ENCODE results near the gene DPY19L3. TPM values are rescaled to one million over a fixed set of nuclear protein-coding genes. Genes with fewer than 3 reads are reported as not detected.

Gene DPY19L3
- total RNA-seq, 2 donors from 2014 or later: 13.4 to 13.8 TPM

- ATAC-seq (no peak), DNase-seq (no peak)
- intact Hi-C loops (cut with DNase I): no loop called here
Observed at GRCh38 chr19:32388393-32388855, 17.1 kb upstream of the DPY19L3 start.

- ATAC-seq: no peak
Observed at GRCh38 chr19:32392901-32393300, 12.7 kb upstream of the DPY19L3 start.

DNA sequence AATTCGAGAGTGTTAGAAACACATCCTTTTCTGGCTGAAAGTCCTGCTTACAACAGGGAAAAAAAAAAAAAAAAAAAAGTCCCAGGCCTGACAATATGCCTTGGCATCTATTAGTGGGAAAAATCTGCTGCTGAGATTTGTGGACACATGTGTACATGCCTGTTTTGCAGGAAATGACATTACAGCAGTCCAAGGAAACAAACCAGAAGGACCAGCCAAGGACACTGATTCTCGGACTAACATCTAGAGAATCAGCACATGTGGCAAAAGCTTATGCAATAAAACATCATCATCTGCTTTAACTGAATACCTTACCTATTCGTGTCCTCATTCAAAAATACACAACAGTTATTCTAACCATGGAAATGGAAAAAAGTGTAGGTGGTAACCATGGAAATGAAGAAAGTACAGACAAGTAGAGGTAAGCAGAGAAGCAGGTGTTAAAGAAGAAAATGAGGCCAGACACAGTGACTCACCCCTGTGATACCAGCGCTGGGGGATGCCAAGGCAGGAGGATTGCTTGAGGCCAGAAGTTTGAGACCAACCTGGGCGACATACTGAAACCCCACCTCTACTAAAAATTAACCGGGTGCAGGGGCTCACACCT lies 9.4 kb upstream of the DPY19L3 start:
- ATAC-seq: no peak
- DNase-seq: no peak
- intact Hi-C loops (cut with DNase I): no loop called here

More at GRCh38 chr19:32392901-32393300, 12.7 kb upstream of the DPY19L3 start:
- DNase-seq: no peak
- intact Hi-C loops (cut with DNase I): no loop called here

GRCh38 chr19:32397671-32398101 lies 7.9 kb upstream of the DPY19L3 start:
- ATAC-seq (no peak), DNase-seq (no peak)
- intact Hi-C loops (cut with DNase I): no loop called here

DNA sequence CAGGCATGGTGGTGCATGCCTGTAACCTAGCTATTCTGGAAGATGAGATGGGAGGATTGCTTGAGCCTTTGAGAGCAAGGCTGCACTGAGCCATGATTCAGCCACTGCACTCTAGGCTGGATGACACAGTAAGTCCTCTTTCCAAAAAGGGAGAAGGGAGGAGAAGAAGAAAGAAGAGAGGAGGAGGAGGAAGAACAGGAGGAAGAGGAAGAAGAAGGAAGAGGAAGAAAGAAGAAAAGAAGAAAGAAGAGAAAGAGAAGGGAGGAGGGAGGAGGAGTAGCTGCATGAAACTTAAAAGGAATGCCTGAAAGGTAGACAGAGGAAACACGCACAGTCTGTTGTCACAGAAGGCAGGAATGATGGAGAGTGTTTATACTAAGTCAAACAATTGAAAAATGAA lies 3.6 kb upstream of the DPY19L3 start:
- intact Hi-C loops (cut with DNase I): no loop called here
- DNase-seq (no peak), ATAC-seq (no peak)

- DNase-seq (no peak), ATAC-seq (no peak)
- intact Hi-C loops (cut with DNase I): no loop called here
Observed at GRCh38 chr19:32403291-32403995, 2.1 kb upstream of the DPY19L3 start.

DNA sequence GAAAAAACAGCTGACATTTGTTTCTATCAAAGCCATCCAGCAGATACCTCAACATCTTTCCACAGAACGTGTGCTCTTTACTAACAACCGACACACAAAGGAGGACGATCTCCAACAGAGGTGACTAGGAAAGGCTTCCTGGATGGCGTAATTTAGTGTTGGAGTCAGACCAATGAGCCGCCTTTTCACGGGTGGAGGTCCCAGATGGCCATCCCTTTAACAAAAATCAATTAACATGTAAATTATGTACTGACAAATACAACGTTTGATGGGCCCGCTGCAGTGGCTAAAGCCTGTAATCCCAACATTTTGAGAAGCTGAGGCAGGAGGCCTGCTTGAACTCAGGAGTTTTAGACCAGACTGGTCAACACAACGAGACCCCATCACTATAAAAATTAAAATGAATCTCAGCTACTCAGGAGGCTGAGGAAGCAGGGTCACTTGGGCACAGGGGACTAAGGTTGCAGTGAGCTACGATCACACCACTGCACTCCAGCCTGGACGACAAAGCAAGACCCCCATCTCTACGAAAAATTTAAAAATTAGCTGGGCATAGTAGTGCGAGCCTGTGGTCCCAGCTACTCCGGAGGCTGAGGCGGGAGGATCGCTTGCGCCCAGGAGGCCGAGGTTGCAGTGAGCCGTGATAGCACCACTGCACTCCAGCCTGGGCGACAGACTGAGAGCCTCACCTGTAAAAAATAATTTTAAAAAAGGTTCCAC lies 1.2 kb upstream of the DPY19L3 start:
- ATAC-seq (no peak), DNase-seq (no peak)
- intact Hi-C loops (cut with DNase I): loop anchor here in 1 of 2 donors (2.0 kb wide), 1 partner anchor 60 kb away; the partner anchor contains the start of gene ZNF507

- intact Hi-C loops (cut with DNase I): loop anchor here in 1 of 2 donors (2.0 kb wide), 1 partner anchor 60 kb away; the partner anchor contains the start of gene ZNF507
- DNase-seq (peak; percentile 67), ATAC-seq (peak; percentile 52 to 54)
Observed at GRCh38 chr19:32404933-32405430, 588 bp upstream of the DPY19L3 start.

- intact Hi-C loops (cut with DNase I): no loop called here
- no peak for ATAC-seq
Observed at GRCh38 chr19:32406161-32407003, 812 bp downstream of the DPY19L3 start.

GRCh38 chr19:32407004-32407992 lies 1.7 kb downstream of the DPY19L3 start:
- peak in 1 of 2 donors; percentile 33 for ATAC-seq
- intact Hi-C loops (cut with DNase I): no loop called here
- DNase-seq: peak; percentile 68

More at GRCh38 chr19:32406161-32407003, 812 bp downstream of the DPY19L3 start:
- DNase-seq: no peak

DNA sequence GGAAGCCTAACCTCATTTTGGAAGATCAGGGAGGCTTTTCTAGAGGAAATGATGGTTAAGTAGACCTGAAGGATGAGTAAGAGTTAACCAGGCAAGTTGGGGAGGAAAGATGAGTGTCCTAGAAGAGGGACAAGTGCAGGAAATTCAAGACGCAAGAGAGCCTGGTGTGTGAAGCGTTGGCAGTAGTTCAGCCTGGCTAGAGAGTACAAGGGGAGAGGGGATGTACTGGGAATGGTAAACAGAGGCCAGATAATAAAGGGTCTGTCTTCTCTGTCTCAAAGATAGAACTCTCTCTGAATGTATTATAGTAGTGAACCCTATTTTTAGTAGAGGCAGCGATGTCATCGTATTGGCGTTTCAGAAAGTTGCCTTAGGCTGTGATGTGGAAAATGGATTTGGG lies 9.7 kb downstream of the DPY19L3 start:
- intact Hi-C loops (cut with DNase I): no loop called here
- DNase-seq (no peak), ATAC-seq (no peak)

DNA sequence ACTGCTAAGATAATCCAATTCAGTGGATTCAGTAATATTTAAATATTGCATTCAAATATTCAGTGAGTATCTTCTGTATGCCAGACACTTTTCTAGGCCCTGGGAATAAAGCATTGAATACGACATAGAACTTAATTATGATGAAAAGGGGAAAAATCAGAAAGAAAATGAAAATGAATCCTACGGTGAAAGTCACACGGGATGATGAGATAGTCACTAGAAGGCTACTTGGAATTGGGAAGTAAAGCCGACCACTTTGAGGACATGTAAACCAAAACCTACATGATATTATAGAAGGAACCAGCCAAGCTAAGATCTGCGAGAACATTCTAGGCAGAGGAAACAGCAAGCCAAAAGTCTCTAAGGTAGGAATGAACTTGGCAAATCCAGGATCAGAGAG lies 10.1 kb downstream of the DPY19L3 start:
- intact Hi-C loops (cut with DNase I): no loop called here
- ATAC-seq: no peak
- no peak for DNase-seq

- DNase-seq (no peak), ATAC-seq (peak in 1 of 2 donors; percentile 66)
- intact Hi-C loops (cut with DNase I): no loop called here
Observed at GRCh38 chr19:32416749-32417456, 11.3 kb downstream of the DPY19L3 start.

GRCh38 chr19:32418155-32418554 lies 12.6 kb downstream of the DPY19L3 start:
- DNase-seq: no peak
- no peak for ATAC-seq
- intact Hi-C loops (cut with DNase I): no loop called here

DNA sequence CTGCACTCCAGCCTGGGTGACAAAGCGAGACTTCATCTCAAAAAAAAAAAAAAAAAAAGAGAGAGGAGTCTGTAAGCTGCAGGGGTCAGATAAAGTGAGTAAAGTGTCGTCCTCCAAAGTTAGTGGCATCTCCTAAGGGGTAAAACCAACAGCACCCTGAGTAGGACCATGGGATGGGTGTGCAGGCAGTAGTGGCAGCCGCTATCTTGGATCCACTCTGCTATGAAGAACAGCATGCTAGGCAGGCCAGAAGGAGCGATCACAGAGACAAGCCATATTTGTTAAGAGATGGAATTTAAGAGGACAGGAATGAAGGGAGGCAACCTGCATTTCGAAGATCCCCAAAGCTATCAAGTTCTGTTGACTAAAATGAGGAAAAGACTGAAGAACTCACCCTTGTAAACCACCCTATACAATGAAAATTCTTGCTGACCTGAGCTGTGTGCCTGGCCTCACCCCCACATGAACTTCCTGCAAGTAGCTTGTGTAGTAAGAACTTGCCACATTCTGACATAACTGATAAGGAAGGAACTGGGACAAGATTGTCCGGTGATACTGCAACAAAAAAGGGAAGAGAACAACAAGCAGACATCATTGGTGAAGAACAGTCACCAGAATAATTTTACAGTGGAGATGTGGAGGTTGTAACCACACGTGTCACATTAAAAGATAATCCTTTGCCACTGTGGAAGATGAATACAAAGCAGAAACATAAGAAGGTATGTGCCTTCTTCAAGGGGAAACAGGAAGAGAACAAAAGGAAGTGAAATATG lies 16.2 kb downstream of the DPY19L3 start:
- intact Hi-C loops (cut with DNase I): no loop called here
- no peak for DNase-seq
- ATAC-seq: peak in 1 of 2 donors; percentile 38

DNA sequence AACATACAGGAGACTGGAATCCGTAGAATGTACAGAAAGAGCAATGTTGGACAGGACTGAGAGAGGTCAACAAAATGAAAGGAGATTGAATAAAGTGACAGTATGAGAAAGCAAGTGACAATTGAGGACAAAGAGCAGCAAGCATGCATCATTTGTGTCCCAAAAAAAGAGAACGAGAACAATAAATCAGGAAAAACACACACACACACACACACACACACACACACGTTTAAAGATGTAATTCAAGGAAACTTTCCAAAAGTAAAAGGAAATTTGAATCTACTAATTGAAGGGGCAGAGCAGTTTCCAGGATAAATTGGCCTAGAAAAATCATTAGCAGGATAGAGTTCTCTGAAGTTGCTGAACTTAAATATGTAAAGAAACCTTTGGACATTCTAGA lies 16.9 kb downstream of the DPY19L3 start:
- DNase-seq (no peak), ATAC-seq (no peak)
- intact Hi-C loops (cut with DNase I): no loop called here

All from left cardiac atrium (tissue), 4 donors.